SK-N-SH treated with all-trans-retinoic acid at 6 μM for 48 hours (cell line): ENCODE results near the gene PAK4.

Experiments used
- ATAC-seq: fragments of 200-7000 bp; cut with Tn5 transposase; 3 replicates; pipeline ENCODE4 v1.9.1; 2020; ENCODE audit warnings: mild to moderate bottlenecking, moderate library complexity
- ARNTL ChIP-seq: fragments of 450-650 bp; formaldehyde crosslinking; IDR thresholded peaks from 2 replicates; pipeline ENCODE4 v1.5.0; 2020; ENCODE audit warnings: low read depth, mild to moderate bottlenecking, moderate library complexity, borderline replicate concordance
- BACH2 ChIP-seq: fragments of 250-450 bp; sonication (Bioruptor Pico); IDR thresholded peaks from 2 replicates; pipeline ENCODE4 v1.9.0; 2021; ENCODE audit warnings: mild to moderate bottlenecking, borderline replicate concordance
- CREB5 ChIP-seq: fragments of 250-450 bp; sonication (Bioruptor Pico); IDR thresholded peaks from 2 replicates; pipeline ENCODE4 v1.5.1; 2020; ENCODE audit warnings: low read depth, mild to moderate bottlenecking, moderate library complexity
- CSDC2 ChIP-seq: fragments of 250-450 bp; sonication (Bioruptor Pico); IDR thresholded peaks from 2 replicates; pipeline ENCODE4 v1.5.0; 2020; ENCODE audit warnings: mild to moderate bottlenecking, moderate library complexity
- ESRRG ChIP-seq: fragments of 250-450 bp; sonication (Bioruptor Pico); IDR thresholded peaks from 2 replicates; pipeline ENCODE4 v1.6.1; 2021; ENCODE audit warnings: mild to moderate bottlenecking
- GLIS3 ChIP-seq: fragments of 250-450 bp; sonication (Bioruptor Pico); IDR thresholded peaks from 2 replicates; pipeline ENCODE4 v1.5.0; 2020; ENCODE audit warnings: mild to moderate bottlenecking, moderate library complexity
- ISL1 ChIP-seq: fragments of 250-450 bp; sonication (Bioruptor Pico); IDR thresholded peaks from 2 replicates; pipeline ENCODE4 v2.1.2; 2022; ENCODE audit warnings: mild to moderate bottlenecking, moderate library complexity
- OSR1 ChIP-seq: fragments of 250-450 bp; sonication (Bioruptor Pico); IDR thresholded peaks from 2 replicates; pipeline ENCODE4 v1.8.0; 2022; ENCODE audit warnings: moderate library complexity, mild to moderate bottlenecking, inconsistent platforms
- PATZ1 ChIP-seq: fragments of 250-450 bp; sonication (Bioruptor Pico); IDR thresholded peaks from 2 replicates; pipeline ENCODE4 v1.8.0; 2020; ENCODE audit warnings: mild to moderate bottlenecking, moderate library complexity, borderline replicate concordance
- PPARA ChIP-seq: fragments of 250-450 bp; sonication (Bioruptor Pico); IDR thresholded peaks from 2 replicates; pipeline ENCODE4 v1.5.0; 2020; ENCODE audit warnings: mild to moderate bottlenecking, borderline replicate concordance
- RARB ChIP-seq: fragments of 250-450 bp; sonication (Bioruptor Pico); IDR thresholded peaks from 2 replicates; pipeline ENCODE4 v1.8.0; 2021; ENCODE audit warnings: mild to moderate bottlenecking, moderate library complexity
- SNAI2 ChIP-seq: fragments of 250-450 bp; sonication (Bioruptor Pico); IDR thresholded peaks from 2 replicates; pipeline ENCODE4 v1.5.0; 2020; ENCODE audit warnings: mild to moderate bottlenecking, moderate library complexity
- TCF4 ChIP-seq: fragments of 250-450 bp; sonication (Bioruptor Pico); IDR thresholded peaks from 2 replicates; pipeline ENCODE4 v1.8.0; 2021; ENCODE audit warnings: mild to moderate bottlenecking, moderate library complexity, borderline replicate concordance
- TOX ChIP-seq: fragments of 250-450 bp; sonication (Bioruptor Pico); IDR thresholded peaks from 2 replicates; pipeline ENCODE4 v1.8.0; 2021; ENCODE audit warnings: mild to moderate bottlenecking, moderate library complexity, borderline replicate concordance
- TSHZ2 ChIP-seq: fragments of 250-450 bp; sonication (Bioruptor Pico); IDR thresholded peaks from 2 replicates; pipeline ENCODE4 v1.5.0; 2020; ENCODE audit warnings: mild to moderate bottlenecking, moderate library complexity
- ZC3H10 ChIP-seq: fragments of 250-450 bp; sonication (Bioruptor Pico); IDR thresholded peaks from 2 replicates; pipeline ENCODE4 v1.5.1; 2021; ENCODE audit warnings: mild to moderate bottlenecking, moderate library complexity
- ZFP3 ChIP-seq: fragments of 250-450 bp; sonication (Bioruptor Pico); IDR thresholded peaks from 2 replicates; pipeline ENCODE4 v1.5.0; 2020; ENCODE audit warnings: mild to moderate bottlenecking, moderate library complexity
- ZFP30 ChIP-seq: fragments of 450-650 bp; formaldehyde crosslinking; IDR thresholded peaks from 2 replicates; pipeline ENCODE4 v1.5.0; 2022; ENCODE audit warnings: mild to moderate bottlenecking, moderate library complexity
- ZNF565 ChIP-seq: fragments of 450-650 bp; formaldehyde crosslinking; conservative IDR thresholded peaks from 2 replicates; pipeline ENCODE4 v1.5.0; 2020; ENCODE audit warnings: low read depth, mild to moderate bottlenecking, moderate library complexity
- ZNF70 ChIP-seq: fragments of 450-650 bp; formaldehyde crosslinking; IDR thresholded peaks from 2 replicates; pipeline ENCODE4 v1.5.0; 2020; ENCODE audit warnings: mild to moderate bottlenecking, moderate library complexity
- ZNF8 ChIP-seq: fragments of 450-650 bp; formaldehyde crosslinking; IDR thresholded peaks from 2 replicates; pipeline ENCODE4 v1.5.0; 2020; ENCODE audit warnings: mild to moderate bottlenecking, moderate library complexity

The PAK4 gene

GRCh38 chr19:39100500-39101166 lies 25.0 kb upstream of the PAK4 start (continued):
- TF ChIP-seq CREB5 (CRISPR knock-in tag) (no peak), CSDC2 (no peak), RARB (CRISPR knock-in tag) (no peak), BACH2 (no peak), ZFP30 (no peak), OSR1 (CRISPR knock-in tag) (no peak), SNAI2 (no peak)
- TF ChIP-seq, all 23 proteins: peak for 0

- ATAC-seq = no peak
- no peak for TF ChIP-seq CREB5 (CRISPR knock-in tag)
- TF ChIP-seq, all 23 proteins: peak for 0
Measured at GRCh38 chr19:39103151-39103550, 22.4 kb upstream of the PAK4 start.

- no peak for TF ChIP-seq ZNF8
- no peak for TF ChIP-seq TCF4 (CRISPR knock-in tag)
- no peak for TF ChIP-seq ISL1 (CRISPR knock-in tag)
- no peak for ATAC-seq
Measured at GRCh38 chr19:39104186-39104596, 21.4 kb upstream of the PAK4 start.

- ATAC-seq = no peak
- TF ChIP-seq GLIS3 (CRISPR knock-in tag) (no peak), TCF4 (CRISPR knock-in tag) (no peak), BACH2 (no peak), ZC3H10 (CRISPR knock-in tag) (no peak), ZFP3 (CRISPR knock-in tag) (no peak), ESRRG (CRISPR knock-in tag) (no peak), ARNTL (CRISPR knock-in tag) (no peak), OSR1 (CRISPR knock-in tag) (no peak), RARB (CRISPR knock-in tag) (no peak), TOX (CRISPR knock-in tag) (no peak), CREB5 (CRISPR knock-in tag) (no peak), TSHZ2 (no peak)
Measured at GRCh38 chr19:39106194-39106593, 19.4 kb upstream of the PAK4 start.

- ATAC-seq = no peak
- TF ChIP-seq PPARA (CRISPR knock-in tag) (no peak), OSR1 (CRISPR knock-in tag) (no peak), BACH2 (no peak), TOX (CRISPR knock-in tag) (no peak), TSHZ2 (no peak), SNAI2 (no peak), PATZ1 (CRISPR knock-in tag) (no peak), ISL1 (CRISPR knock-in tag) (no peak), CSDC2 (no peak), TCF4 (CRISPR knock-in tag) (no peak), ZC3H10 (CRISPR knock-in tag) (no peak), ARNTL (CRISPR knock-in tag) (no peak), ZNF70 (CRISPR knock-in tag) (no peak), ZNF565 (no peak), ZFP30 (no peak)
Measured at GRCh38 chr19:39109641-39110040, 15.9 kb upstream of the PAK4 start.
